Measurements from ENCODE around the gene PDE4B.

DNA sequence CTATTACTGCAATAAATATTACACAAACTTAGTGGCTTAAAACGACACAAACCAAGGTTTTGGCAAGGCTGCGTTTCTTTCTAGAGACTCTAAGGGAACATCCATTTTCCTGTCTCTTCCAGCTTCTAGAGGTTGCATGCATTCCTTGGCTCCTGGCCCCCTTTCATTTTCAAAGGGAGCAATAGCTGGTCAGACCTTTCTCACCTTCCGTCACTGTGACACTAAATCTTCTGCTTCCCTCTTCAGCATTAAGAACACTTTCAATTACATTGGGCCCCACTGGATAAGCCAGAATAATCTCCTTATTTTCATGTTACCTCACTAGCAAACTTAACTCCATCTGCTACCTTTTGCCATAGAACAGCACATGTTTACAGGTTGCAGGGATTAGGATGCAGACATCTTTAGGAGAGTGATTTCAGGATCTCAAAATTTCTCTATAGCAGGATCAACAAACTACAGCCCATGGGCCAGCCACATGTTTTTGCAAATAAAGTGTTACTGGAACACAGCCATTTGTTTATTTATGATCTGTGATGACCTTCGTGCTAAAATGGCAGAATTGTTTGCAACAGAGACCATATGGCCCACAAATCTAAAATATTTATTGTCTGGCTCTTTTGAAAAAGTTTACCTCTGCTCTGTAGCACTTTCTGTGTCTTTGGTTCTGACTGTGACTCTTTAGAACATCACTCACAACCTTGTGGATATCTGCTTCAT is 519.7 kb downstream of the PDE4B start:
- TF ChIP-seq, protein P1, sequence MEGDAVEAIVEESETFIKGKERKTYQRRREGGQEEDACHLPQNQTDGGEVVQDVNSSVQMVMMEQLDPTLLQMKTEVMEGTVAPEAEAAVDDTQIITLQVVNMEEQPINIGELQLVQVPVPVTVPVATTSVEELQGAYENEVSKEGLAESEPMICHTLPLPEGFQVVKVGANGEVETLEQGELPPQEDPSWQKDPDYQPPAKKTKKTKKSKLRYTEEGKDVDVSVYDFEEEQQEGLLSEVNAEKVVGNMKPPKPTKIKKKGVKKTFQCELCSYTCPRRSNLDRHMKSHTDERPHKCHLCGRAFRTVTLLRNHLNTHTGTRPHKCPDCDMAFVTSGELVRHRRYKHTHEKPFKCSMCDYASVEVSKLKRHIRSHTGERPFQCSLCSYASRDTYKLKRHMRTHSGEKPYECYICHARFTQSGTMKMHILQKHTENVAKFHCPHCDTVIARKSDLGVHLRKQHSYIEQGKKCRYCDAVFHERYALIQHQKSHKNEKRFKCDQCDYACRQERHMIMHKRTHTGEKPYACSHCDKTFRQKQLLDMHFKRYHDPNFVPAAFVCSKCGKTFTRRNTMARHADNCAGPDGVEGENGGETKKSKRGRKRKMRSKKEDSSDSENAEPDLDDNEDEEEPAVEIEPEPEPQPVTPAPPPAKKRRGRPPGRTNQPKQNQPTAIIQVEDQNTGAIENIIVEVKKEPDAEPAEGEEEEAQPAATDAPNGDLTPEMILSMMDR (IDR thresholded peaks at IDR 0.05 in 2 of 3, conservative IDR thresholded peaks at IDR 0.05 in 1 of 3; ENCODE audit: insufficient read depth in 2 of 3, low read depth in 1 of 3, low read length in 3 of 3) = no peak
- TF ChIP-seq ARID2 (IDR thresholded peaks at IDR 0.05) (no peak), TARDBP (IDR thresholded peaks at IDR 0.05) (no peak), SMAD3 (CRISPR knock-in tag; conservative IDR thresholded peaks at IDR 0.05) (no peak), FOXP1 (CRISPR knock-in tag; IDR thresholded peaks at IDR 0.05) (no peak), SPI1 (IDR thresholded peaks at IDR 0.05; ENCODE audit: borderline replicate concordance, low read depth, low read length) (no peak), NRF1 (conservative IDR thresholded peaks at IDR 0.05 in 1 of 2, IDR thresholded peaks at IDR 0.05 in 1 of 2) (no peak), ATF7 (IDR thresholded peaks at IDR 0.05) (no peak), TEAD2 (tag; IDR thresholded peaks at IDR 0.05) (no peak), BRD4 (IDR thresholded peaks at IDR 0.05) (no peak), EP300 (IDR thresholded peaks at IDR 0.05; ENCODE audit: low read length) (no peak)
